Type B pancreatic cell (in vitro differentiated cells): ENCODE results near the gene HOXB7. TPM values are rescaled to one million over a fixed set of nuclear protein-coding genes. Genes with fewer than 3 reads are reported as not detected.

Experiments used
- DNase-seq: peaks from one replicate; pipeline ENCODE4 v3.0.0; 2021; ENCODE audit warnings: mixed read lengths; ENCODE audit not compliant: unreplicated experiment; ENCODE audit errors: extremely low spot score
- H3K27ac Mint-ChIP-seq: 2 replicates; pipeline ENCODE4 v1.8.0; 2021; ENCODE audit warnings: mild to moderate bottlenecking, mixed read lengths
- H3K27me3 Mint-ChIP-seq: 2 replicates; pipeline ENCODE4 v1.8.0; 2021; ENCODE audit warnings: mixed read lengths
- H3K36me3 Mint-ChIP-seq: 2 replicates; pipeline ENCODE4 v1.8.0; 2021; ENCODE audit warnings: mixed read lengths
- H3K4me1 Mint-ChIP-seq: one replicate; pipeline ENCODE4 v1.8.0; 2021; ENCODE audit warnings: mixed read lengths; ENCODE audit not compliant: unreplicated experiment
- H3K4me3 Mint-ChIP-seq: 2 replicates; pipeline ENCODE4 v1.8.0; 2021; ENCODE audit warnings: mild to moderate bottlenecking, mixed read lengths
- H3K9me3 Mint-ChIP-seq: 2 replicates; pipeline ENCODE4 v1.8.0; 2021; ENCODE audit warnings: mixed read lengths
- total RNA-seq: library from RNA; stranded (reverse); gene quantifications from 2 replicates; pipeline ENCODE4 v1.2.1, GENCODE V29; 2021; ENCODE audit warnings: low replicate concordance
- TF ChIP-seq, protein P1 (sequence below): fragments of 200-600 bp; sonication (generic); conservative IDR thresholded peaks from 2 replicates; pipeline ENCODE4 v1.5.0; 2021; ENCODE audit warnings: antibody characterized with exemption, mild to moderate bottlenecking

Gene HOXB7
- total RNA-seq, 1 donor from 2014 or later: 9.8 TPM

DNA sequence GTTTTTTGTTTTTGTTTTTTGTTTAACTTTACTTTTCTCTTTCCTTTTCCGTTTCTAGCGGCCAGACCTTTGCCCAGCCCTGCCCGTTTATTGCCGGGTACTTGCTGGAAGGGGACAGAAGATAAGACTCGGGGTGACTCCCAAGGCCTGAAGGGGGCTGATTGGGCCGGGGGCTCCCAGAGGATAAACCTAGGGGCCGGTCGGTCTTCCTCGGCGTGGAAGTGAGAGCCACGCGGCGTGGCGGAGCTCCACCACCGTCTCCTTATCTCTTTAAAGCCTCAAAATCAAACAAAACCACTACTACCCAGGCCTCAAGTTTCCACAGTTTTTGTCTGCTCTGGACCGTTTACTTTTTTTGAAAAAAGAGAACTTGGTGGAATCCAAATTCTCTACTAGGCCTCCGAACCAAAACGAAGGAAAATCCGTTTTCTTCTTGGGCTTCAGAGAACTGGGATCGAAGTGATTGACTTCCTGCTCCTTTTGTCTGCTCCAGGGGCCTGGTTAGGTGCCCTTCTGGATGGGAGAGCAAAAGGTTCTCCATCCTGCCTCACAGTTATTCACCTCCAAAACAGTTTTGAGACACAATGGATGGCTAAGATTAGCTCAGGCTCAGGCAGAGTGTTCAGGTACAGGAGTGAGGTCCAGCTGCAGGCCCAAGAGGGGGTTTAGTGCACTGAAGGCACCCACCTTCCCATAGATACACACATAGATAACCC, 23.8 kb upstream of the HOXB7 start:
- peaks cover 100% of the 10 kb centered on the region for H3K27me3 Mint-ChIP-seq
- no peak overlapping the region for H3K4me3 Mint-ChIP-seq
- TF ChIP-seq, protein P1, sequence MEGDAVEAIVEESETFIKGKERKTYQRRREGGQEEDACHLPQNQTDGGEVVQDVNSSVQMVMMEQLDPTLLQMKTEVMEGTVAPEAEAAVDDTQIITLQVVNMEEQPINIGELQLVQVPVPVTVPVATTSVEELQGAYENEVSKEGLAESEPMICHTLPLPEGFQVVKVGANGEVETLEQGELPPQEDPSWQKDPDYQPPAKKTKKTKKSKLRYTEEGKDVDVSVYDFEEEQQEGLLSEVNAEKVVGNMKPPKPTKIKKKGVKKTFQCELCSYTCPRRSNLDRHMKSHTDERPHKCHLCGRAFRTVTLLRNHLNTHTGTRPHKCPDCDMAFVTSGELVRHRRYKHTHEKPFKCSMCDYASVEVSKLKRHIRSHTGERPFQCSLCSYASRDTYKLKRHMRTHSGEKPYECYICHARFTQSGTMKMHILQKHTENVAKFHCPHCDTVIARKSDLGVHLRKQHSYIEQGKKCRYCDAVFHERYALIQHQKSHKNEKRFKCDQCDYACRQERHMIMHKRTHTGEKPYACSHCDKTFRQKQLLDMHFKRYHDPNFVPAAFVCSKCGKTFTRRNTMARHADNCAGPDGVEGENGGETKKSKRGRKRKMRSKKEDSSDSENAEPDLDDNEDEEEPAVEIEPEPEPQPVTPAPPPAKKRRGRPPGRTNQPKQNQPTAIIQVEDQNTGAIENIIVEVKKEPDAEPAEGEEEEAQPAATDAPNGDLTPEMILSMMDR: no peak
- no peaks in the 10 kb centered on the region for H3K9me3 Mint-ChIP-seq
- H3K36me3 Mint-ChIP-seq: no peaks in the 10 kb centered on the region
- DNase-seq: no peak
- no peak overlapping the region for H3K27ac Mint-ChIP-seq
- H3K4me1 Mint-ChIP-seq: peaks cover 3% of the 10 kb centered on the region

DNA sequence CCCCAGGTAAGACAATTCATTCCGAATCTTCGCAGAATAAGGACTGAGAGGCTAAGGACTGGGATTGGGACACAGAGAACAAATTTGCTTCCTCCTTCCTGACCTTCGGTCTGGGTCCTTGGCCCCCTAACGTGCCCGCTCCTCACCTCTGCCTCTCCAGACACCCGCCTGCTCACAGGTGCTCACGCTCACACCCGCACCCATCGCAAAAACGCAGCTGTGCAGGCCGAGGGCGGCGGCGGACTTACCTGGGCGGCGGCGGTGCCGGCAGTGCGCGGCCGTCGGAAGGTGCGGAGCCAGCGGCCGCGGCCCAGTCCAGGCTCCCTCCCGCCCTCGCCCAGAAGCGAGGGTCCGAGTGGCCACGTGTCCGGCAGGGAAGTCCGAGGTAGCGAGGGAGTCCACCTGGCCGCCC, 22.5 kb upstream of the HOXB7 start:
- Mint-ChIP-seq H3K27ac (no peak overlapping the region), H3K9me3 (no peaks in the 10 kb centered on the region), H3K36me3 (no peaks in the 10 kb centered on the region), H3K4me3 (no peak overlapping the region), H3K4me1 (peaks cover 3% of the 10 kb centered on the region), H3K27me3 (peaks cover 100% of the 10 kb centered on the region)
- DNase-seq: no peak
- TF ChIP-seq, protein P1: no peak

- no peaks in the 10 kb centered on the region for H3K36me3 Mint-ChIP-seq
Observed at GRCh38 chr17:48632579-48633265, 21.9 kb upstream of the HOXB7 start.

GRCh38 chr17:48631693-48632578, 21.1 kb upstream of the HOXB7 start:
- no peak overlapping the region for H3K27ac Mint-ChIP-seq
- H3K4me3 Mint-ChIP-seq: no peak overlapping the region
- DNase-seq: no peak
- H3K9me3 Mint-ChIP-seq: no peaks in the 10 kb centered on the region
- peaks cover 5% of the 10 kb centered on the region for H3K4me1 Mint-ChIP-seq
- TF ChIP-seq, protein P1: no peak
- no peaks in the 10 kb centered on the region for H3K36me3 Mint-ChIP-seq
- H3K27me3 Mint-ChIP-seq: peaks cover 100% of the 10 kb centered on the region

More at GRCh38 chr17:48632579-48633265, 21.9 kb upstream of the HOXB7 start:
- DNase-seq: no peak
- H3K9me3 Mint-ChIP-seq: no peaks in the 10 kb centered on the region
- peak overlapping the region; percentile 61 for H3K4me3 Mint-ChIP-seq
- no peak overlapping the region for H3K27ac Mint-ChIP-seq
- TF ChIP-seq, protein P1: no peak
- H3K27me3 Mint-ChIP-seq: peaks cover 100% of the 10 kb centered on the region
- peaks cover 3% of the 10 kb centered on the region for H3K4me1 Mint-ChIP-seq

- H3K9me3 Mint-ChIP-seq: no peaks in the 10 kb centered on the region
- no peaks in the 10 kb centered on the region for H3K36me3 Mint-ChIP-seq
- H3K4me1 Mint-ChIP-seq: peaks cover 9% of the 10 kb centered on the region
- no peak overlapping the region for H3K4me3 Mint-ChIP-seq
- TF ChIP-seq, protein P1: no peak
- DNase-seq: no peak
- H3K27ac Mint-ChIP-seq: no peak overlapping the region
- H3K27me3 Mint-ChIP-seq: peaks cover 100% of the 10 kb centered on the region
Observed at GRCh38 chr17:48630925-48631692, 20.3 kb upstream of the HOXB7 start.
